ENCODE results near the gene PPP3R1. TPM values are rescaled to one million over a fixed set of nuclear protein-coding genes. Genes with fewer than 3 reads are reported as not detected.

PPP3R1 gene, protein sequence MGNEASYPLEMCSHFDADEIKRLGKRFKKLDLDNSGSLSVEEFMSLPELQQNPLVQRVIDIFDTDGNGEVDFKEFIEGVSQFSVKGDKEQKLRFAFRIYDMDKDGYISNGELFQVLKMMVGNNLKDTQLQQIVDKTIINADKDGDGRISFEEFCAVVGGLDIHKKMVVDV
- 18.7 and 26.5 TPM in 2 replicates for total RNA-seq (2014; rRNA removed; shearing (Covaris generic))

GRCh38 chr2:68252400-68253218, at the start of gene PPP3R1:
Gene PPP3R1 (minus strand): TSS chr2:68252532. CDS start chr2:68252127, 405 bp downstream.
- Histone ChIP-seq H3K36me3 (peaks cover 30% of the 10 kb centered on the region), H3K27me3 (replicated peaks) (no peaks in the 10 kb centered on the region), H3K4me3 (peak within 1 kb of the TSS; percentile 88), H3K27ac (peak within 1 kb of the TSS; percentile 90), H3K4me1 (replicated peaks) (peaks cover 48% of the 10 kb centered on the region), H3K9me3 (replicated peaks) (no peaks in the 10 kb centered on the region; the same call in 1 of the 2 replicates)
- DNase-seq (ENCODE audit: low read depth in 1 of 2, low spot score in 2 of 2), result peak; percentile 92 to 96

- Histone ChIP-seq H3K36me3 (no peaks in the 10 kb centered on the region; the same call in 1 of the 2 replicates), H3K27ac (no peak overlapping the region), H3K4me3 (no peak overlapping the region), H3K9me3 (replicated peaks) (no peaks in the 10 kb centered on the region), H3K4me1 (replicated peaks) (no peaks in the 10 kb centered on the region), H3K27me3 (replicated peaks) (no peaks in the 10 kb centered on the region)
- DNase-seq (ENCODE audit: low read depth in 1 of 2, low spot score in 2 of 2), result no peak
Measured at GRCh38 chr2:68295516-68295915, 43.2 kb upstream of the PPP3R1 start.

DNA sequence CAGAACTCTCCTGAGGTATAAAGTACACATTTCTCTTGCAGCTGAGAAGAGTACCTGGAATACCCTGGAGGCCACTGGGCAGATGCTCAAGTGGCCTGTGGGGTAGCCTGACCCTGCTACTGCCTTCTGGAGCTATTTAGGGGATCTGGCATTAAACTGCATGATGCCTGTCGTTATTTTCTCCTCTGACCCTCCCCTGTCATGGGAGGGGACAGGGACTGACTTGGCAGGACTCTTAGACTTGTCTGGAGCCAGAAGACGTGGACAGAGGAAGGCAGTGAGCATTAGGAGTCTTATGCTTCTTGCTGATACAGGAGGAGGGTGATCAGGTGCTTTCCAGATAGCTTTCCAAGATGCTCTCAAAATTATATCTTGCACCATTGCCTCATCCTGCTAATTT, 42.6 kb upstream of the PPP3R1 start:
- Histone ChIP-seq H3K36me3 (no peaks in the 10 kb centered on the region; the same call in 1 of the 2 replicates), H3K27ac (no peak overlapping the region), H3K4me1 (replicated peaks) (no peaks in the 10 kb centered on the region), H3K4me3 (no peak overlapping the region), H3K27me3 (replicated peaks) (no peaks in the 10 kb centered on the region), H3K9me3 (replicated peaks) (no peaks in the 10 kb centered on the region)
- DNase-seq (ENCODE audit: low read depth in 1 of 2, low spot score in 2 of 2), result no peak

DNA sequence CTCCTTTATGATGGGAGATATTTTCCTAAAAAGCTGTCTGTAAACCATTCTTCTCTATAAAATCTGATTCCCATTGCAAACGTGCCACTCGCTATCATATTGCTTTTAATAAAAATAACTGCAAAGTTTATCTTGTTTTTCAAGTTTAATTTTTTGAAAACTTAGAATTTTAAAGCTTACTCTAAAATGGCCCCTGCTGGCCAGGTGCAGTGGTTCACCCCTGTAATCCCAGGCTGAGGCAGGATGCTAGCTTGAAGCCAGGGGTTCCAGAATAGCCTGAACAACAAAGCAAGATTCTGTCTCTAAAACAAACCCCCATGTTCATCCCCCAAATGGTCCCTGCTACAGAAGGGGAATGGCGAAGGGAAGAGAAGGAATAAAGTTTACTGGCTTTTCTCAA, 41.9 kb upstream of the PPP3R1 start:
- Histone ChIP-seq H3K27me3 (replicated peaks) (no peaks in the 10 kb centered on the region), H3K27ac (no peak overlapping the region), H3K4me3 (no peak overlapping the region), H3K36me3 (no peaks in the 10 kb centered on the region; the same call in 1 of the 2 replicates), H3K4me1 (replicated peaks) (no peaks in the 10 kb centered on the region), H3K9me3 (replicated peaks) (no peaks in the 10 kb centered on the region)
- DNase-seq (ENCODE audit: low read depth in 1 of 2, low spot score in 2 of 2), result no peak

GRCh38 chr2:68293755-68294154, 41.4 kb upstream of the PPP3R1 start:
- H3K4me1 ChIP-seq (replicated peaks), result no peaks in the 10 kb centered on the region
- no peaks in the 10 kb centered on the region for H3K36me3 ChIP-seq
- DNase-seq (ENCODE audit: low read depth in 1 of 2, low spot score in 2 of 2), result no peak
- H3K4me3 ChIP-seq, result no peak overlapping the region
- H3K9me3 ChIP-seq (replicated peaks), result no peaks in the 10 kb centered on the region
- H3K27me3 ChIP-seq (replicated peaks), result no peaks in the 10 kb centered on the region
- no peak overlapping the region for H3K27ac ChIP-seq

GRCh38 chr2:68293024-68293423, 40.7 kb upstream of the PPP3R1 start:
- H3K27me3 ChIP-seq (replicated peaks), result no peaks in the 10 kb centered on the region
- H3K9me3 ChIP-seq (replicated peaks), result no peaks in the 10 kb centered on the region
- H3K27ac ChIP-seq, result no peak overlapping the region
- H3K4me1 ChIP-seq (replicated peaks), result no peaks in the 10 kb centered on the region
- DNase-seq (ENCODE audit: low read depth in 1 of 2, low spot score in 2 of 2), result no peak
- H3K4me3 ChIP-seq, result no peak overlapping the region
- no peaks in the 10 kb centered on the region for H3K36me3 ChIP-seq

DNA sequence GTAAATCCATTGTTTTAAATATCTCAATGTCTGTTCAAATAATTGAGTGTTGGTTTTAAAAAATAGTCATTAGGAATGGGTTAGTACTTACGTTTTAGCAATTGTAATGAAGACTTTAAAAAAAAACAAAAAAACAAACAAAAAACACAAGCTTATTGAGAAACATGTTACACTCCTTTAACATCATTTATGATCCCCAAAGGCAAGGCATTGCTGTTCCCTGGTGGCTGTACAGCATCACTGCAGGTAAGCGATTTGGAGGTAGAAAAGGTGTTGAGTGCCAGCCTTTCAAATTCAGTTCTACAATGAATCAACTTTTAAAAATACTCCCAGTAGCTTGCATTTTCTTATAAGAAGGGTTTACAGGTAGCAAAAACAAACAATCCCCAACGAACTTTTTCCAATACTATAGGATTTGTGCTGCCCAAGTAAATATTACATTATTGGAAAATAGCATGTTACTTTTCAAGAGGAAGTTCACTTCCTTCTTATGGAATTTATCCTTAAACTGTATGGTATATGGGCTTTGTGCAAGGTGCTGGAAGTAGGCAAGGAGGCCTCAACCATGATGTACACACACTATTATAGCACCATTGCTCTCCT, 39.9 kb upstream of the PPP3R1 start:
- no peak for DNase-seq (ENCODE audit: low read depth in 1 of 2, low spot score in 2 of 2)

DNA sequence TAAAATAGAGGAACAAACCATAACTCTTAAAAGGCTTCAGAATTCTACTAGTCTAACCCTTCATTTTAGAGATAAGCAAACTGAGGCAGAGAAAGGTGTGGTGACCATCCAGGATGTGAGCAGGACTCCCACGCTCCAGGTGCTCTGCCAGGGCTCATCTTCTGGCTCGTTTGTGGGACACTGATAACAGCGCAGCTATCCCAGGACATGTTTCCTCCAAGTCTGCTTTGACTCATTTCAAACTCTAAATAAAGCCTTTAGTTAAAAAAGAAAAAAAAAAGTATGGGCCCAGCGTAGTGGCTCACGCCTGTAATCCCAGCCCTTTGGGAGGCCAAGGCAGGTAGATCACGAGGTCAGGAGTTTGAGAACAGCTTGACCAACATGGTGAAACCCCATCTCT, 39.0 kb upstream of the PPP3R1 start:
- no peak overlapping the region for H3K4me3 ChIP-seq
- H3K36me3 ChIP-seq, result no peaks in the 10 kb centered on the region
- no peak overlapping the region for H3K27ac ChIP-seq
- no peak for DNase-seq (ENCODE audit: low read depth in 1 of 2, low spot score in 2 of 2)
- H3K9me3 ChIP-seq (replicated peaks), result no peaks in the 10 kb centered on the region
- H3K27me3 ChIP-seq (replicated peaks), result no peaks in the 10 kb centered on the region
- no peaks in the 10 kb centered on the region for H3K4me1 ChIP-seq (replicated peaks)

More for the DNA sequence above, 39.9 kb upstream of the PPP3R1 start:
- Histone ChIP-seq H3K4me3 (no peak overlapping the region), H3K27ac (no peak overlapping the region), H3K9me3 (replicated peaks) (no peaks in the 10 kb centered on the region), H3K36me3 (no peaks in the 10 kb centered on the region), H3K27me3 (replicated peaks) (no peaks in the 10 kb centered on the region), H3K4me1 (replicated peaks) (no peaks in the 10 kb centered on the region)

DNA sequence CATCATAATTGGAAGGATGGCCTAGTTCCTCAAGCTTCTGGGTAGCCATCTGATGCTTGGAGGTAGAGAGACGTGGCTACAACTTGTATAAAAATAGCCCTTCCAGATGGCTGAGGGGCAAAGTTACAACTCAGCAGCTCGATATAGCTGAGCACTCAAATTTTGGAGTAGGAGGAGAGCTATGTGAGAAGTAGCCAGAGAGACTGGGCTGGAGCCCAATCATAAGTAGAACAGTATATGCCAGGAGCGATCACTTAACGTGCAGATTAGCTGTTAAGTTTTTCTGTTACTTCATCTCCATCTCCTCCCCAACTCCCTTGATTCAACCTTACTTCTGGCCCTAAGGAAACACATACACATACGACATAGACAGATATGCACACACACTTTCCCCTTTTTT, 38.6 kb upstream of the PPP3R1 start:
- H3K4me3 ChIP-seq, result no peak overlapping the region
- H3K36me3 ChIP-seq, result no peaks in the 10 kb centered on the region
- no peaks in the 10 kb centered on the region for H3K9me3 ChIP-seq (replicated peaks)
- H3K27me3 ChIP-seq (replicated peaks), result no peaks in the 10 kb centered on the region
- H3K27ac ChIP-seq, result no peak overlapping the region
- no peak for DNase-seq (ENCODE audit: low read depth in 1 of 2, low spot score in 2 of 2)
- no peaks in the 10 kb centered on the region for H3K4me1 ChIP-seq (replicated peaks)

DNA sequence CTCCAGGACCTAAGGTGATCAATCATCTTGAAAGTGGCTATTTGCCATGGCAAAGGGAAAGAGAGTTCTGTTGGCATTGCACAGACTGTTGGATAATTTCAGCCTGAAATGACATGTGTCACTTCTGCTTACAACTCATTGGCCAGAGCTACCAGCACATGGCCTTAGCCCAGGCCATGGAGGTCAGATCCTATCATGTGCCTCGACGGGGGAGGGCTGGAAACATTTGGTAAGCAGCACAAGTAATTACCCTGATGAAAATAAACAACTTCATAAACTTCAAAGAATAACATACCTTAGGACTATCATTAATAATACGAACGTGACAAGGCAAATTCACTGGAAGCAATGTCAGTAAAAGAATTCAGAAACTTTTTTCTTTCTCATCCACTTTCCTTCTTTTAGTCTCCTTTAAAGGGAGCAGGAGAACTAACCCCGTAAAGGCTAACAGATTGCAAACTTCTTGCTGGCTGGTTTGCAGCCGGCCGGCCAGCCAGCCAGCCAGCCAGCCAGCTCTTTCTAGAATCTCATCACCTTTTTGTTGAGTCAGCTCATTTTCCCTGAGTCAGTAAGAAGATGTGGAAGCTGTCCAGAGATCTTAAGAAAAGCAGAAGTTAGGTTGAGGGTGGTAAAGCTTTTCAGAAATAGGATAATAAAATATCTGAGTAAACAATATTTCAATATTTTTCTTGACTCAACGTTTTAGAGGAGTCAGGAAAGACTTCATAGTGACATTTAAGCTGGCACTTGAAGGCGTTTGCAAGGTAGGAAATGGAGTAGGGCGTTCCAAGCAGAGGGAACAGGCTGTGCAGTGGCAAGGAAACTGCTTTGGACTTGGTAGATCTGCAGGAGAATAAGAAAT, 35.5 kb upstream of the PPP3R1 start:
- Histone ChIP-seq H3K27me3 (replicated peaks) (no peaks in the 10 kb centered on the region), H3K4me1 (replicated peaks) (no peaks in the 10 kb centered on the region), H3K4me3 (no peak overlapping the region), H3K9me3 (replicated peaks) (no peaks in the 10 kb centered on the region), H3K27ac (no peak overlapping the region), H3K36me3 (no peaks in the 10 kb centered on the region)
- DNase-seq (ENCODE audit: low read depth in 1 of 2, low spot score in 2 of 2), result no peak

GRCh38 chr2:68284896-68285295, 32.6 kb upstream of the PPP3R1 start:
- Histone ChIP-seq H3K27ac (no peak overlapping the region), H3K4me1 (replicated peaks) (no peaks in the 10 kb centered on the region), H3K27me3 (replicated peaks) (no peaks in the 10 kb centered on the region; the same call in none of the 2 replicates), H3K9me3 (replicated peaks) (no peaks in the 10 kb centered on the region), H3K36me3 (no peaks in the 10 kb centered on the region), H3K4me3 (no peak overlapping the region)
- DNase-seq (ENCODE audit: low read depth in 1 of 2, low spot score in 2 of 2), result no peak

DNA sequence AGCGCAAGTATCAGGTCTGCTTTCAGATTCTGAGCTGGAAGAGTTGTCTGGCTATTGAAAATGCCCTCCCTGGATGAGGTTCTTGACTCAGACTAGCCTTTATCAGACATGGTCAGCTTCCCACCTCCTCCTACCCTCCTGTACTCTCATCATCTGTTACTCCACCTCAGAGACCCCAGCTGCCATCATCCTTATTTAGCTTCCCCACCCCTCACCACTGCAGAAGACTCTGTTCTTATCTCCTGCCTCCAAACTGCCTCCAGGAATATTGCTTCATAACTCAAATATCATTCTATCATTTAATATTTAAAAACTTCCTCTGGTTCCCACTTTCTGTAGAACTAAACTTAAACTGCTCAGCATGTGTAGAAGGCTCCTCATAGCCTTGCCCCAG, 31.1 kb upstream of the PPP3R1 start:
- Histone ChIP-seq H3K27me3 (replicated peaks) (peaks cover 1% of the 10 kb centered on the region), H3K4me1 (replicated peaks) (no peaks in the 10 kb centered on the region), H3K27ac (no peak overlapping the region), H3K36me3 (no peaks in the 10 kb centered on the region), H3K4me3 (no peak overlapping the region), H3K9me3 (replicated peaks) (no peaks in the 10 kb centered on the region)
- DNase-seq (ENCODE audit: low read depth in 1 of 2, low spot score in 2 of 2), result no peak

DNA sequence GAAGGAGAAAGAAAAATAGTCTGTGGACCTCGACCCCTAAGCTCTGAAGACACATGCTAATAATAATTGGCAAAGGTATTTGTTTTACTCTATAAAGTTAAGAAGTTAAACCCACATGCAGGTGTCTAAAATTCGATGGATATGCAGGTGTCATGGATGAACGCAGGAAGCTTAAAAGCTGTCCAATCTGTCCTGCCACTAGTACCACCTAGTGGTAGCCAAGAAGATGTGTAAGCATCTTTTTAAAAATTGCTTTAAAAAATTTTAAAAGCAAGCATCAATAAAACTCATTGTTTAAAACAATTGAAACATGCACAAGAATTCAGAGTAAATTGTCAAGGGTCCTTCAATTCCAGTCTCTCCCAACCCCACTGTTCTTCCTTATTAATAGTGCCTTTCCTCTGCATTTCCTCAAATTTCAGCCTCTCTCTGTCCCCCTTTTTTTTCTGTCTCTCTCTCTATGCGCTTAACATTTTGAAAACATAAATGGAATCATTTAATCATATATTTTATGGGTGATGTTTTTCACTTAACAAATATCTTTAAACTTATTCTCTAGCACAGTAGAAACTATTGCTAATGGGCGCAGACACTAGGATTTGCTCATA, 30.6 kb upstream of the PPP3R1 start:
- Histone ChIP-seq H3K27me3 (replicated peaks) (peaks cover 6% of the 10 kb centered on the region), H3K9me3 (replicated peaks) (no peaks in the 10 kb centered on the region), H3K36me3 (no peaks in the 10 kb centered on the region), H3K27ac (no peak overlapping the region), H3K4me1 (replicated peaks) (no peaks in the 10 kb centered on the region), H3K4me3 (no peak overlapping the region)
- peak in 1 of 2 experiments; percentile 19 for DNase-seq (ENCODE audit: low read depth in 1 of 2, low spot score in 2 of 2)

Measured in SJSA1 (cell line).